Activated B cell treated with CpG ODN at 0.5 μM for 24 hours (primary cell): Measurements from ENCODE around the gene RAPGEF1. TPM values are rescaled to one million over a fixed set of nuclear protein-coding genes. Genes with fewer than 3 reads are reported as not detected.

Experiments
- ATAC-seq: fragments of 200-7000 bp; cut with Tn5 transposase; one replicate; pipeline ENCODE4 v1.10.0; 2021; ENCODE audit warnings: low read depth, mild to moderate bottlenecking, moderate library complexity
- CTCF ChIA-PET: fragments of 350-600 bp; sonication (Branson Sonifier 250); formaldehyde crosslinking; loops from one replicate; lab custom pipeline; 2021; ENCODE audit warnings: antibody characterized with exemption; lab: Charles Lee
- POLR2A ChIA-PET: fragments of 350-600 bp; sonication (Branson Sonifier 250); formaldehyde crosslinking; loops from one replicate; lab custom pipeline; 2021; ENCODE audit warnings: antibody characterized with exemption; lab: Charles Lee
- DNase-seq: peaks from one replicate; pipeline ENCODE4 v3.0.0; 2022
- H3K27ac Mint-ChIP-seq: one replicate; pipeline ENCODE4 v1.8.0; 2020; ENCODE audit warnings: mixed read lengths
- H3K27me3 Mint-ChIP-seq: one replicate; pipeline ENCODE4 v1.8.0; 2021; ENCODE audit warnings: mixed read lengths
- H3K36me3 Mint-ChIP-seq: one replicate; pipeline ENCODE4 v1.8.0; 2021; ENCODE audit warnings: low read depth, mixed read lengths
- H3K4me1 Mint-ChIP-seq: one replicate; pipeline ENCODE4 v1.8.0; 2021; ENCODE audit warnings: mixed read lengths
- H3K4me3 Mint-ChIP-seq: one replicate; pipeline ENCODE4 v1.8.0; 2020; ENCODE audit warnings: mild to moderate bottlenecking, mixed read lengths
- H3K9me3 Mint-ChIP-seq: one replicate; pipeline ENCODE4 v1.8.0; 2020; ENCODE audit warnings: mixed read lengths
- CTCF ChIP-seq: fragments of 200-600 bp; IDR thresholded peaks from one replicate; pipeline ENCODE4 v1.8.0; 2022; ENCODE audit warnings: antibody characterized with exemption, mild to moderate bottlenecking
- intact Hi-C: fragments of 100-400 bp; cut with micrococcal nuclease; formaldehyde crosslinking; loops from one replicate; pipeline ENCODE4 v1.15.1; 2024
- total RNA-seq: library from RNA; stranded (reverse); gene quantifications from 2 replicates; pipeline ENCODE4 v1.2.3, GENCODE V29; 2022

Gene RAPGEF1
- total RNA-seq, 1 donor from 2014 or later: 318 TPM

GRCh38 chr9:131594906-131595665 is 144.8 kb downstream of the RAPGEF1 start:
- DNase-seq (no peak), ATAC-seq (no peak)
- H3K4me1 Mint-ChIP-seq: peaks cover 20% of the 10 kb centered on the region
- H3K27me3 Mint-ChIP-seq: no peaks in the 10 kb centered on the region
- CTCF ChIA-PET: interaction anchor here (1.2 kb wide), 1 partner anchor 160 kb away, joined by 3 read pairs; no protein-coding TSS in a partner anchor
- H3K4me3 Mint-ChIP-seq: no peak overlapping the region
- POLR2A ChIA-PET: interaction anchor here (1.1 to 1.2 kb wide), 2 partner anchors 145 to 148 kb away, joined by 3 read pairs; partner anchors contain the start of gene RAPGEF1
- intact Hi-C loops: no loop called here
- peak overlapping the region; percentile 61 for H3K27ac Mint-ChIP-seq
- peaks cover 90% of the 10 kb centered on the region for H3K36me3 Mint-ChIP-seq
- H3K9me3 Mint-ChIP-seq: no peaks in the 10 kb centered on the region
- no peak for TF ChIP-seq CTCF

- Mint-ChIP-seq H3K9me3 (no peaks in the 10 kb centered on the region), H3K4me3 (no peak overlapping the region), H3K27ac (no peak overlapping the region), H3K4me1 (peaks cover 20% of the 10 kb centered on the region), H3K27me3 (no peaks in the 10 kb centered on the region), H3K36me3 (peaks cover 92% of the 10 kb centered on the region)
- ChIA-PET CTCF (interaction anchor here (1.2 kb wide), 1 partner anchor 161 kb away, joined by 3 read pairs; no protein-coding TSS in a partner anchor), POLR2A (interaction anchor here (1.1 to 1.2 kb wide), 2 partner anchors 146 to 149 kb away, joined by 3 read pairs; partner anchors contain the start of gene RAPGEF1)
- TF ChIP-seq CTCF: no peak
- intact Hi-C loops: no loop called here
- no peak for ATAC-seq
- DNase-seq: no peak
These were observed 145.8 kb downstream of the RAPGEF1 start for GRCh38 chr9:131593936-131594665.

GRCh38 chr9:131593091-131593820 is 146.6 kb downstream of the RAPGEF1 start:
- peaks cover 93% of the 10 kb centered on the region for H3K36me3 Mint-ChIP-seq
- ATAC-seq: no peak
- ChIA-PET CTCF (interaction anchor here (0.6 to 2.6 kb wide), 3 partner anchors 84 to 151 kb away, joined by 3 to 42 read pairs (median 8); no protein-coding TSS in a partner anchor), POLR2A (interaction anchor here (0.6 to 1.1 kb wide), 3 partner anchors 145 to 337 kb away, joined by 3 read pairs; partner anchors contain the start of gene RAPGEF1)
- TF ChIP-seq CTCF: no peak
- intact Hi-C loops: no loop called here
- H3K27me3 Mint-ChIP-seq: no peaks in the 10 kb centered on the region
- peaks cover 20% of the 10 kb centered on the region for H3K4me1 Mint-ChIP-seq
- no peak overlapping the region for H3K4me3 Mint-ChIP-seq
- no peaks in the 10 kb centered on the region for H3K9me3 Mint-ChIP-seq
- H3K27ac Mint-ChIP-seq: peak overlapping the region; percentile 25
- no peak for DNase-seq

GRCh38 chr9:131591845-131592208 is 148.0 kb downstream of the RAPGEF1 start:
- Mint-ChIP-seq H3K27ac (peak overlapping the region; percentile 51), H3K27me3 (no peaks in the 10 kb centered on the region), H3K4me1 (peaks cover 28% of the 10 kb centered on the region), H3K4me3 (no peak overlapping the region), H3K36me3 (peaks cover 93% of the 10 kb centered on the region), H3K9me3 (no peaks in the 10 kb centered on the region)
- TF ChIP-seq CTCF: no peak
- CTCF ChIA-PET: interaction anchor here (0.6 to 2.6 kb wide), 23 partner anchors 8 to 243 kb away, joined by 3 to 42 read pairs (median 4); partner anchors contain the start of gene RAPGEF1
- no peak for ATAC-seq
- POLR2A ChIA-PET: interaction anchor here (0.5 to 1.5 kb wide), 12 partner anchors 30 to 412 kb away, joined by 3 to 7 read pairs (median 4); partner anchors contain the start of gene RAPGEF1
- intact Hi-C loops: loop anchor here (1.0 to 2.0 kb wide), 5 partner anchors 39 to 155 kb away; partner anchors contain the start of genes POMT1 and RAPGEF1
- no peak for DNase-seq
